H7 (cell line): ENCODE measurements around the gene PCSK9. TPM values are rescaled to one million over a fixed set of nuclear protein-coding genes. Genes with fewer than 3 reads are reported as not detected.

Experiments used
- DNase-seq: peaks from one replicate; pipeline ENCODE4 v3.0.0; 2012
- H3K27me3 ChIP-seq: 2 replicates; pipeline ENCODE4 v1.6.0; 2011; ENCODE audit warnings: mild to moderate bottlenecking, low read length; ENCODE audit not compliant: control insufficient read depth, insufficient read depth
- H3K36me3 ChIP-seq: replicated peaks from 2 replicates; pipeline ENCODE4 v1.5.1; 2011; ENCODE audit warnings: low read length; ENCODE audit not compliant: control insufficient read depth, insufficient read depth
- H3K4me3 ChIP-seq: 2 replicates; pipeline ENCODE4 v1.5.1; 2011; ENCODE audit warnings: low read depth, mild to moderate bottlenecking, control low read depth, low read length, moderate library complexity; ENCODE audit not compliant: insufficient read depth
- total RNA-seq: library from RNA; depleted of rRNA; stranded (reverse); fragments of >200 nt; shearing (Covaris generic); gene quantifications from 2 replicates; pipeline ENCODE4 v1.2.3, GENCODE V29; 2014

PCSK9 gene
- total RNA-seq, 1 experiment from 2014 or later = 103 TPM

DNA sequence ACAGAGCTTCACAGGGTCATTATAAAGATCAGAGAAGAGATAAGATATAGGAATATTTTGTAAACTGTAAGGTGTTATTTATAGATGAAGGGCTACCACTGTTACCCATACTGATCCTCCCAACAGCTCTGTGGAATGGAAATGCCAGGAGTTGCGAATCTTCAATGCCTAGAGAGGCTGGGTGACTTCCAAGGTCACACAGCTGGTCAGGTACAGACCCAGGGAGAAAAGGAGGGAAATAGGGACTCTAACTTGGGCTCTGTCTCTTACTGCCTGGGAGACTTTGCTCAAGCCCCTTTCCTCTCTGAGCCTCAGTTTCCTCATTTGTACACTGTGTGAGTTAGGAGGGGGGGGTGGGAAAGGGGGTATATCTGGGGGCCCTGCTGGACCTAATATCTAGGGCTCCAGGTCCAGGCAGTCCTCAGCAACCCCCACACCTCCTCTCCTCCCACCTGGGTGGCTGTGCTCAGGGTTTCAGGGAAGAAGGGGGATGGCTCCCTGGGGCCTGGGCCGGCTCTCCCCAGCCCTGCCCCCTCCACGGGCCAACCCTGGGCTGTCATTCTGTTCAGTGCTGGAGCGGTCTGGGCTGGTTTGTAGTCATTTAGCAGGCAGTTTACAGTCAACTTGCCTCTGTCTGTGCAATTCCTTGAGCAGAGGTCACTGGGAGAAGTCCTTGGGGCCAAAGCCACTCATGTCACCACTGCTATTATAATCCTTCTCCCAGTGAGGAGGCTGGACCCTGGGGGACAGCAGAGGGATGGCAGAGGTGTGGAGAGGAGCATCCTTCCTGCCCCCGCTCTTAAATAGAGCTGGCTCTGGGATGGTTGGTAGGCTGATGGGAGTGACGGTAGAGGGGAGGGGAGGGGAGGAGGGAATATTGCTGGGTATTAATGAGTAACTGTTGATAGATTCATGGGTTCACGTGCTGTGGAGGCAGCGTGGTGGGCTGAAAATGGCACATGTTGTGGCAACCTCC lies 39.0 kb upstream of the PCSK9 start:
- no peaks in the 10 kb centered on the region for H3K36me3 ChIP-seq
- H3K4me3 ChIP-seq = no peak overlapping the region
- DNase-seq = peak; percentile 60
- H3K27me3 ChIP-seq = peaks cover 46% of the 10 kb centered on the region

DNA sequence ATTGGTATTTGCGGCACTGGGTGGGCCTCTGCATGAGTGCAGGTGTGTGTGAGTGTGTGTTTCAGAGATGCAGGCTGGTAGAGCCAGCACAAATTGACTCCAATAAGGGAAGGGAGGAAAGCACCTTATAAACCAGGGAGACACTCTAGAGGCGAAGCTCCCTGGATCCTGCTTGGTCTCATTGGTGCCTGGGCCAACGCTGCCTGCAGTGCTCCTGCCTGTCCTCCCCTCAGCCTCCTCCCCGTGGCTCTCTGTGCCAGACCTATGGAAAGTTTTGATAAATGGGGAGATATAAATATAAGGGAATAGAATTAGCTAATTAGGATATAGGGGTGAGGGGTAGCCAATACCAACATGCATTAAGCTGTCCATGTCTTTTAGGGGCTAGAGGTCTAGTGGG lies 38.0 kb upstream of the PCSK9 start:
- no peak for DNase-seq
- H3K27me3 ChIP-seq = peaks cover 41% of the 10 kb centered on the region
- H3K36me3 ChIP-seq = no peaks in the 10 kb centered on the region
- no peak overlapping the region for H3K4me3 ChIP-seq

DNA sequence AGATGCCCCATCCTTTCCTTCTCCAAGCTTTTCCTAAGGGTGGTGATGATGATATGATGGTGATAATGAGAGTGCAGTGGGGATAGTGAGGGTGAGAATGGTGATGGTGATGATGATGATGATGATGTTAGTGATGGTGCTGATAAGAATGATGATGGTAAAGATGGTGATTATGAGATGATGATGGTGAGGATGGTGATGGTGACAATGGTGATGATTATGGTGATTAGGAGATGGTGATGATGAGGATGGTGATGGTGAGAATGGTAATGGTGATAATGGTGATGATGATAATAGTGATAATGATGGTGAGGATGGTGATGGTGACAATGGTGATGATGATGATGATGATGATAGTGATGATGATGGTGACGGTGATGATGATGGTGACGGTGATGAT lies 36.7 kb upstream of the PCSK9 start:
- no peak for DNase-seq

DNA sequence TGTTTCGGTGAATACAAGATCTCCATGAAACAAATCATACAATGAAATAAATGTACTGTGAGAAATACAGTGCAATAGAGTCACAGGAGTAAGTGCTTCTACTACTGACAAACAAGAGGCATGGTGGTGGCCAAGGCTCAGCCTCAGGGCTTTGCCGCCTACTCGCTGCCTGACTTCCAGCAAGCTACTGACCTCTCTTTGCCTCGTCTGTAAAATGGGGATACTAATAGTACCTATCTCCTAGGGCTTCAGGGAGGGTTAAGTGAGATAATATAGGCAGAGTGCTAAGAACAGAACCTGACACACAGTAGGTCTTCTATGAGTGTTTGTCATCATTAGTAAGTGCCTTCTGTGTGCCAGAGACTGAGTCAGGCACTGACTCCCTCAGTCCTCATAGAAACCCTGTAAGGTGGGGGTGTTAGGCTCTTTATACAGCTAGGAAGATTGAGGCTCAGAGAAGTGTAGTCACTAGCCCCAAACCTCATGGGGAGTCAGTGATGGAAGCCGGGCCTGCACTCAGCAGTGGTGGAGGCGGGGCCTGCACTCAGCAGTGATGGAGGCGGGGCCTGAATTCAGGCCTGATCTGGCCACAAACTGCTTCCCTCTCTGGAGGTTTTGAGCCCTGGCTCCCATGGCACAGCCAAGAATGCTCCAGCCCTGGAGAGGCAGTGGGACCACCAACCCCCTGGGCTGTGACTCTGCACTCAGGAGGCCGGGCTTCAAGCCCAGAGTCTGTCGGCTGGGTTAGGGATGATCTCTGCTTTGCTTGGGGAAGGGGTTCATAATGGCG lies 33.8 kb upstream of the PCSK9 start:
- DNase-seq = peak; percentile 79
- H3K36me3 ChIP-seq = no peaks in the 10 kb centered on the region
- peaks cover 15% of the 10 kb centered on the region for H3K27me3 ChIP-seq
- H3K4me3 ChIP-seq = no peak overlapping the region

More for the DNA sequence above, 36.7 kb upstream of the PCSK9 start:
- Histone ChIP-seq H3K27me3 (peaks cover 30% of the 10 kb centered on the region), H3K4me3 (no peak overlapping the region), H3K36me3 (no peaks in the 10 kb centered on the region)

DNA sequence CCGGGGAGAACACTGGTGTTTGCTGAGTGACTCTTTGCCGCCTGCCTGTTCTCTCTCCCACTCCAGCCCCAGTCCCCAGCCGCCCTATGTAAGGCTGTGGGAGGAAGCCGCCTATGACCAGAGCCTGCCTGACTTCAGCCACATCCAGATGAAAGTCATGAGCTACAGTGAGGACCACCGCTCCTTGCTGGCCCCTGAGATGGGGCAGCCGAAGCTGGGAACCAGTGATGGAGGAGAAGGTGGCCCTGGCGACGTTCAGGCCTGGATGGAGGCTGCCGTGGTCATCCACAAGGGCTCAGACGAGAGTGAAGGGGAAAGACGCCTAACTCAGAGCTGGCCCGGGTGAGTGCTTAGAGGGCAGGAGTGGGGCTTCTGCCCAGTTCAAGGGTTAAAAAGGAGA lies 32.4 kb upstream of the PCSK9 start:
- Histone ChIP-seq H3K27me3 (peaks cover 5% of the 10 kb centered on the region; the same call in 1 of the 2 replicates), H3K36me3 (no peaks in the 10 kb centered on the region), H3K4me3 (no peak overlapping the region)
- no peak for DNase-seq

DNA sequence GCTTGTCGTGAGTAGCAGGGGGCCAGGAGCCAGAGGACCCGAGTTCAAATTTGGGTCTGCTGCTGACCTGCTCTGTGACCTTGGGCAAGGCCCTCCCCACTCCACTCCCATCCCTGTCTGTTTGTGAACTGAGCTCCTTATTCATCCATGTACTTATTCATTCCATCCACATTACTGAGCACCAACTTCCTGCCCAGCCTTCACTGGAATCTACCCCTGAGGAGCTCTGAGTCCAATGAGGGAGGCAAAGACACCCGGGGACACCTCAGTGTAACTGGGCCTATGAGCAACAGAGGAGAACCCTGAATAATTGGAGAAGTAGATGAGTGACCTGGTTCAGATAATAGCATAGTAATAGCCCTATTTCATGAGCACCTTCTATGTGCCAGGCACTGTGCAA lies 31.7 kb upstream of the PCSK9 start:
- H3K4me3 ChIP-seq = no peak overlapping the region
- DNase-seq = no peak

DNA sequence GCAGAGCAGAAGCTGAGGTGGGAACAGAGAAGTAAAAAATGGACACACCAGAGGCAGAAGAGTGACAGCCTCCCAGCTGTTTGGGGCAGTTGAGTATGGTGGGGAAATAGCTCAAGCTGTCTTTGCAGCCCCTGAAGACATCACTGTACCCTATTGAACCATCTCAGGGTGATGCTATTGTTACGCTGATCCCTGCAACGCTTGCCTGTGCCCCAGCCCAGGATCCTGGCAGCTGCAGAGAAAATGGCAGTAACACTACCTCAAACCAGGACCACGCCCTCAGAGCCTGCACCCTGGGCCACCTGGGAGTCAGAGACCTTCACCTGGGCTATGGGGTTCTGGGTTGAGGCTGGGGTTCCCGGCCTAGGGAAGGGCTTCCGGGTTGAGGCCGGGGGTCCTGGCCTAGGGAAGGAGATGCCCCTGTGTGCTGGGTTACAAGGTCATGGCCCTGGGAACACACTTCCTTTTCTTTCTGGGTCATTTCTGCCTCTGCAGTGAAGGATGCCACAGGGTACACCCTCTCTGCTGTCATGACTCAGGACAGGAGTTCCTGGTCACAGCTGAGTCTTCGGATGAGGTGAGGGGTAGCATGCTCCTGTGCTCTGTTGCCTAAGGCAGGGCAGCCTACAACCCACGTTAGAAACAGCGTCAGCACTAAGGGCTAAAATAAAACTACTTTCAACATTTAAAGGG lies 29.0 kb upstream of the PCSK9 start:
- H3K4me3 ChIP-seq = no peak overlapping the region
- no peaks in the 10 kb centered on the region; the same call in 1 of the 2 replicates for H3K27me3 ChIP-seq
- DNase-seq = peak; percentile 64
- no peaks in the 10 kb centered on the region for H3K36me3 ChIP-seq

More for the DNA sequence above, 31.7 kb upstream of the PCSK9 start:
- peaks cover 1% of the 10 kb centered on the region; the same call in 1 of the 2 replicates for H3K27me3 ChIP-seq
- no peaks in the 10 kb centered on the region for H3K36me3 ChIP-seq

DNA sequence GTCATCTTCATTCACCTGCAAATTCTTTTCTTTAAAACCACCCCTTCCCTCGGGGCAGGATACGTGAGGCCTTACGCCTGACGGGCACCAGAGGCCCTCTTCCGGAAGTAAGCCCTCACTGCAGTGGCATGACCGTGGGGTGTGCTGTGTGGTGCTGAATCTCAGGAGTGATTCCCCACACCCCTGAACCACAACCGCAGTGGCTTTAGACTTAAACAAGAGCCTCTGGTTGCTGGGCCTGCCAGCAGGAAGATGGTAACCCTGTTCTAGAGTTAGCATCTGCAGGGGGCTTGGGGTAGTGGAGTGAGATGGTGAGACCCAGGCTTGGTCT lies 28.5 kb upstream of the PCSK9 start:
- DNase-seq = peak; percentile 81
- Histone ChIP-seq H3K4me3 (no peak overlapping the region), H3K36me3 (no peaks in the 10 kb centered on the region), H3K27me3 (no peaks in the 10 kb centered on the region; the same call in 1 of the 2 replicates)

DNA sequence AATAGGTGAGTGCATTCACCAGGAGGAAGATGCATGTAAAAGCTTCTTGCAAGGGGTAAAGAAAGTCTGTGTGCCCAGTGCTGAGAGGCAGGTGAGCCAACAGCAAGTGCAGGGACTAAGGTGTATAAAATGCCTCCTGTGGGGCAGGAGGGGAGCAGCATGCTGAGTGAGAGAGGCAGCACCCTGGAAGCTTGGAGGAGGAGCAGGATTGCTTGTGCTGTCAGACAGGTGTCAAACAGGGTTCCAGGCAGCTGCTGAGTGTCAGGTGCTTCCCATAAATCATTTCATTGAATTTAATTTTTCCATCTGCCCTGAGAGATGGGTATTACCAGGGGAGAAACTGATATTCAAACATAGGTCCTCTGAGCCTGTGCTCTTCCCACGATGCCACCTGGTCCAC lies 26.7 kb upstream of the PCSK9 start:
- DNase-seq = no peak
- Histone ChIP-seq H3K4me3 (no peak overlapping the region), H3K27me3 (no peaks in the 10 kb centered on the region; the same call in 1 of the 2 replicates), H3K36me3 (no peaks in the 10 kb centered on the region)

DNA sequence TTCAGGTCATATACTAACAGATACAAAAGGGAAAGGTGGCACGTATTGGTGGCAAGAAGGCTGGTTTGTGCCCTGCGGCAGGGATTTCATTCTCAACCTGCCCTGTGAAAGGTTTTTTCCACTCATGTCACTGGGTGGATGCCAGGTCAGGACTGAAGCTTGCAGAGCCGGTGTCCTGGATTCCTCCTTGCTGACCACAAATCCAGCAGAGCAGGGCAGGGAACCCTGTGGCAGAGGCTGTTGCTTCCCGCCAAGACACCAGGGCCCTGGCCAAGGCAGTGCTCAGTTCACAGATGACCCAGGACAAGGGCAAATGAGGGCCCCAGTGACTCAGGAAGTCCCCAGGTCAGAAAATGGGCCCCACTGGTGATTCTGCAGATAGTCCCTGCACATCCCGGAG lies 24.2 kb upstream of the PCSK9 start:
- no peak for DNase-seq
- Histone ChIP-seq H3K4me3 (no peak overlapping the region), H3K27me3 (no peaks in the 10 kb centered on the region; the same call in 1 of the 2 replicates), H3K36me3 (no peaks in the 10 kb centered on the region)

DNA sequence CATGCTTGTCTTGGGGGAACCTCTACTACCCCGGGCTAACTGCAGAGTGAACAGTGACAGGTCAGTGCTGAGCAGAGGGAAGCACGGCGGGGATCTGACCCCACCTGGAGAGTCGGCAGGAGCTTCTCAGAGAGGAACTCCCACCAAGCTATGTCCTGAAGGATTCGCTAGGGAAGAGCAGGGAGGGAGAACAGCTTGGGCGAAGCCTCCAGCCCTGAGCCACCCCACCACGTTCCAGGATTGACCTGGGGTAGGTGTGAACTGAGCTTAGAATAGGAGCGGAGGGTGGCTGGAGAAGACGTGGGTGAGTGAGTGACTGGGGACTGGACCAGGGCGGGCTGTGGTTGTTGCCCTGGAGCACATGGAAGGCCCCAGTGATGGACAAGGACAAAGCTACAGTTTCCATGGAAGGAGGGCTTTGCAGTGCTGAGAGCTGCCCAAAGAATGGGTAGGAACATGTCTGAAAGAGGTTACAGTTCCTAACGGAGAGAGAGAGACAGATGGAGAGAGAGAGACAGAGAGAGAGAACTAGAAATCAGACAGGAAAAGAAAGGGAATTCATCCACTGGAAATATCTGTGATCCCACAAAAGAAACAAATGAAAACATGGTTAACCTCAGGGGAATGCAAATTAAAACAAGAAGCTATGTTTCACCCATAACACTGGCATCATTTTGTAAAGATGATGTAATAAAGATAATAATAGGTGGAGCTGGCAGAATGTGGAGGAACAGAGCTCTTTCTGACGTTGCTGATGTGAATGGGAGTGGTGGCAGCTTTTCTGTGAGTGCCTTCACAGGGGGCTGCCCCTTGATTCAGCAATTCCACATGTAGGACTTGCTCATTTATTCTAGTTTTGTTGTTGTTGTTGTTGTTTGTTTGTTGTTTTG lies 23.4 kb upstream of the PCSK9 start:
- no peak for DNase-seq
- no peak overlapping the region for H3K4me3 ChIP-seq
- no peaks in the 10 kb centered on the region; the same call in 1 of the 2 replicates for H3K27me3 ChIP-seq
- H3K36me3 ChIP-seq = no peaks in the 10 kb centered on the region

DNA sequence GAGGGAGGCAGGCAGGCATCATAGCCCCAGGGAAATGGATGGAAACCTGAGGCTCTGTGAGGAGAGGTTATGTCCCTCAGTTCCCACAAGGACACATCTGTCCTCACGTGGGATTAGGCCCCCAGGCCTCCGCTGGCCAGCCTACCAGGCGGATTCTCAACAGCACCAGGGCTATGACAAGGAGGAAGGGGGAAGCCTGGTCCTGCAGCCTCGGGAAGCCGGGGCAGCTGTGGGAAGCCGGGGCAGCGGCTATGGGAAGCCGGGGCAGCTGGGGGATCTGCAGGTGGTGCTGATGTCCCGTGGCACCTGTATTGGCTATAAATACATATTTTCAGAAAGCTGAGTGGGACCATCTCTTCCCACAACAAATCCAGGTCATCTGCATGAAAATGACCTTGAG lies 21.0 kb upstream of the PCSK9 start:
- no peaks in the 10 kb centered on the region for H3K36me3 ChIP-seq
- no peaks in the 10 kb centered on the region; the same call in 1 of the 2 replicates for H3K27me3 ChIP-seq
- H3K4me3 ChIP-seq = no peak overlapping the region
- DNase-seq = peak; percentile 39

DNA sequence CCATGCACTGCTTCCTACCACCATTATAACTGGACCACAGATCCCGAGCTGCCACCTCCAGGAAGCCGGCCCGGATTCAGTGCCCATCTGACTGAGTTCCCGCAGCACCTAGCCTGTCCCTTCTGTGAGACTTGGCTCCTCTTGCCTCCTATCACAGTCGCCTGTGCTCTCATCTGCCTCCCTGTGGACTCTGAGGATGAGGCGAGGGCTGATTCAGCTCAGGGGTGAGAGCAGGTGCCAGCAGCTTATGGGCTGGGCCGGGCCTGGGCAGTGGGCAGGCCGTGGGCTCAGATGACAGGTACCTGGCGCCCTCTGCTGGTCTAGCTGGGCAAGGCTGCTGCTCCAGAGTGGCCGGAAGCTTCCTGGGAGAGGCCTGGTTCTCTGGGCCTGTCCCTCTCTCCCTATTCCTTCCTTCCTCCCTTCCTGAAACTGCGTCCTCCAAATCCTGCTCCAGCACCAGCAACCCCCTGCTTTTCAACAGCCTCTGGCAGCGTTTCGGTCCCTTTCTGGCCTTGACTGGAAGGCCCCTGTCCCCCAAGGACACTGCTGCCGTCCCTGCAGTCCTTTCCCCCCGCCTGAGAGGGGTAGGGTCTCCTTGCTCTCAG lies 17.3 kb upstream of the PCSK9 start:
- Histone ChIP-seq H3K27me3 (no peaks in the 10 kb centered on the region; the same call in 1 of the 2 replicates), H3K4me3 (no peak overlapping the region), H3K36me3 (no peaks in the 10 kb centered on the region)
- peak; percentile 97 for DNase-seq
